CD4-positive, alpha-beta T cell treated with Interferon gamma for 1 hour (primary cell): Measurements from ENCODE around the gene CARD18.
"Not testable (repeated sequence)": the region's sequence is repeated elsewhere in the genome, so short reads cannot be mapped to it uniquely, and the experiment has no call there.

Experiments
- DNase-seq: peaks from one replicate; pipeline ENCODE4 v3.0.0-alpha.2; 2020

Gene CARD18

DNA sequence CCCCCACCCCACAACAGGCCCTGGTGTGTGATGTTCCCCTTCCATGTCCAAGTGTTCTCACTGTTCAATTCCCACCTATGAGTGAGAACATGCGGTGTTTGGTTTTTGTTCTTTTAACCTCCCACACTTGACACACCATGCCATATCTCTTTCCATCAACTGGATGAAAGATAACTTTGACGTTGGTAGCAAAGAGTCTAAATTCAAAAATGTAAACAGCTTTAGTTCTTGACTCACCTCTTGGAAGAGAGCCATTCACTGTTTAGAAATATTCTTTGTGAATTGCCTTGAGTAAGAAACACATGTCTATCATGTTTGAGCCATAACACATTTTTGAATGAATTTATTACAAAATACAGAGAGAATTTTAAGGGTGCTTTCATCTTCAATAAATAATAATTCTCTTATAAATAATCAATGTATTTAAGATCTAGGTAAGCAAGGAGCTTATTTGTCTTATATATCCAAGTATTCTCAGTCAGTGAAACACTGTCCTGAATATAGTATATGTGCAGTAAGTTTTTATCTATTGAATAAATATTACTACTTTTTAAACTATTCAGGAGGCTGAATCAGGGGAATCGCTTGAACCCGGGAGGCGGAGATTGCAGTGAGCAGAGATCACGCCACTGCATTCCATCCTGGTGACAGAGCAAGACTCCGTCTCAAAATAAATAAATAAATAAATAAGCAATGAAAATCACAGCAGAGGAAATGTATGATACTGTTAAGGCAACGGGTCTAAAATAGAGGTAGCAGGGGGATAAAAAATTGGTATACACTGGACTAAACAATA is 6.7 kb downstream of the CARD18 start:
- no peak for DNase-seq

DNA sequence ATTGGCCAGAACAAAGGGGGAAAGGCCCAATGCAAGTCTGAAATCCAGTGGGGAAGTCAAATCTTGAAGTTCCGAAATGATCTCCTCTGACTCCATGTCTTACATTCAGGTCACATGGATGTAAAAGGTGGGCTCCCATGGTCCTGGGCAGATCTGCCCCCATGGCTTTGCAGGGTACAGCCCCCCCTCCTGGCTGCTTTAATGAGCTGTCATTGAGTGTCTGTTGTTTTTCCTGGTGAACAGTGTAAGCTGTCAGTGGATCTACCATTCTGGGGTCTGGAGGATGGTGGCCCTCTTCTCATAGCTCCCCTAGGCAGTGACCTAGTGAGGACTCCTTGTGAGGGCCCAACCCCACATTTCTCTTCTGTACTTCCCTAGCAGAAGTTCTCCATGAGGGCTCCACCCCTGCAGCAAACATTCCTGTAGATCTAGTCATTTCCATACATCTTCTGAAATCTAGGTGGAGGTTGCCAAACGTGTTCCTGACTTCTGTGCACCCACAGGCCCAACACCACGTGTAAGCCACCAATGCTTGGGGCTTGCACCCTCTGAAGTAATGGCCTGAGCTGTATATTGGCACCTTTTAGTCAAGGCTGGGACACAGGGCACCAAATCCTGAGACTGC is 9.3 kb downstream of the CARD18 start:
- DNase-seq, result no peak

DNA sequence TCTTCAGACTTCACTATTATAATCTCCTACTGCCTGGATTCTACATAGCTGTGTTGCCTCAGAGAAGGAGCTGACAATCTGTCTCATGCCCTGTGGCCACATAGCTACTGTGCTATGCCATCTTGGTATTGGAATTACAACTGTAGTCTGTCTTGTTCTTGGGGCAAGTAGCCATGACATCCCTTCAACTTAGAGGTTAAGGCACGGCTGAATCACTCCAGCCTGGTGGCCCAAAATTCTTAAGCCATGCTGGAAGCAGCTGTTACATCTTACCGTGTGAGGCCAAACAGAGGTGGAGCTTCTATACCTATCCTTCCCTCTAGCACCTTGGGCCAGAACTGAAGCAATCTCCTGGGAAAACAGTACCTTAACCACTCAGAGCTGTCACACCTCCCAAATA is 14.8 kb downstream of the CARD18 start:
- DNase-seq, result no peak

DNA sequence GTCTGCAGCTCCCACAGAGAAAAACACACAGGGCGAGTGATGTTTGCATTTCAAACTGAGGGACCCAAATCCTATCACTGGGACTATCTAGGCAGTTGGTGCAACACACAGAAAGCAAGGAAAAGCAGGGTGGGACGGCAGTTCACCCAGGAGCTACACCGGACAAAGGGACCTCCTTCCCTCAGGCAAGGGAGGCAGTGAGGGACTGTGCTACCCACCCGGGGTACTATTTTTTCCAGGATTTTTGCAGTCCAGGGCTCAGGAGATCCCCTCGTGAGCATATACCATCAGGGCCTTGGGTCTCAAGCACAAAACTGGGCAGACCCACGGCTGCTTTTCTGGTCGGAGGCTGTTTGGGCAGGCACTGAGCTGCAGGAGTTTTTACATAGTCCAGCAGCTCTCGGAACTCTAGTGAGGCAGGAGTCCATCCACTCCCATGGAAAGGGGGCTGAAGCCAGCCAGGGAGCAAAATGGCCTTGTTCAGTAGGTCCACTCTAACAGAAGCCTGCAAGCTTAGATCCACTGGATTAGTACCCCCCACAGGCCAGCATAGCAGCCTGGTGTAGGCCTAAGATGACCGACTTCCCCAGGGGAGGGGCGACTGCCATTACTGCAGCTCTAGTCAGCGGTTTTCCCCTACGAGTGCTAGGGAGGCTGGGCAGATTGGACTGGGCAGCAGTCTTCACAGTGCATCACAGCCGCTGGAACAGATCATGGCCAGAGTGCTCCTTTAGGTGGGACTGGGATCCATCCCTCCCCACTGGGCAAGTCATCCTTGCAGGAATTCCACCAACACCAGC is 28.2 kb downstream of the CARD18 start:
- DNase-seq, result no peak

DNA sequence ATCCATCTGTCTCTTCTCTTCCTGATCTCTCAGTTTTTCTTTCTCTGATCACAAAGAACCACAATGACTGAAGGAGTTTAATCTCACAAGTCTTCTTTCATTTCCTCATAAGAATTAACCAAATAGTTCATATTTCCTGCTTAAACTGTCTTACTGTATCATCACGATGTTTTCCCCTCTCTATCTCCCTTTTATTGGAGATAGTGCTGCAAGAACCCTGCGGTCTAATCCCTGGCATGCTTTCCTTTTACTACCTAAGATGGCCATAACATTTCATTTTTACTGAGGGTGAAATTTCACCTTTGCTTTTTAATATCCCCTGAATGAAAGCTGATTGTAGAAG is 28.9 kb downstream of the CARD18 start:
- no peak for DNase-seq

DNA sequence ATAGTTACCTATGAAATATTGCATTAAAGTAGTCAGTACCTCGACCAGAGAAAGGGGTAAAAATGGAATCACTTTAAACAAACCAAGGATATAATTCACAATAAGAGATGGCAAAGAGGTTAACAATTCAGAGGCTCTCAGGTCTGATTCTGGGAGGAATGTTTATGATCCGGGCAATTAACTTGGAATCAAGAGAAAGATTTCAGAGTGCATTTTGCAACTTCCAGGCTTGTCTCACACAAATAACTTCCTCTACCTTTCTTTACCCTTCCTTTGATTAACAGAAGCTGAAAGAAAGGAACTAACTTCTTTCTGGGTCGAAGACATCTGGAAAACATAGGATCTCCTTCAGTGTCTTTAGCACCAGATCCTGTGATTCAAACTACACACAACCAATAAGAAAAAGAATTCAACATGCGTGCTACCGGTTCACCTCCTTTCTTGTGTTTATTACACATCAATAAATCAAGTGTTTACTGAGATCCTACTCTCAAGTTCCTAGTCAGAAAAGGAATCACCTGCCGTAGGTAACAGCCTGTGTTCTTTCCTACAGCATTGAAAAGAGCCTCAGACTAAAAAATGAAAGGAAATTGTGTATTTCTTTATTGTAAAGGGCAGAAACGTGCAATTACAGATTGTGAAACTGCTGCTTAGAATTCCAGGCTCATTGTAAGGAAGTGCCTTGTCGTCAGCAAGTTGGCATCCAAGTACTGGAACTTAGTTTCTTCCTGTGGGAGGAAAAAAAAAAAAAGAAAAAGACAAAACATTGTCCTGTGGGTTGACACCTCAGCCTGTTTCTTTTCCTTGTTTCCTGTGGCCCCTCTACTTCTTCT is 29.5 kb downstream of the CARD18 start:
- no peak for DNase-seq

DNA sequence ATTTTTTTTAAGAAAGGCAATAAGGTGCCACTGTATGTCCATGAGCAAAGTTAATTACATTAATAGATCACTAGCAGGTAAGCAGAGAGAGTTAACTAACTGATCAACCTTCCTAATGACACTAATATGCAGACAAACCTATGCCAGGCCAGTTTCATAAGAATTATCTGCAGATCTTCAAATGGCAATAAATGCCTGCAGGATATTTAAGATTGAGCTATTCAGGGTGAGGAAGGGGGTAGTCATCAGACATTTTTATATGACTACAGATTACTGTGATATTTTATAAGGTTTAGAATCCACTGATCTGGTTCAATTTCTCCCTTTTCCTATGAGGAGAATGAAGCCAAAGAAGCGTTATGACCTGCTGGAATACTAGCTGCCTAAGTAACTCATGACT is 30.2 kb downstream of the CARD18 start:
- no peak for DNase-seq

DNA sequence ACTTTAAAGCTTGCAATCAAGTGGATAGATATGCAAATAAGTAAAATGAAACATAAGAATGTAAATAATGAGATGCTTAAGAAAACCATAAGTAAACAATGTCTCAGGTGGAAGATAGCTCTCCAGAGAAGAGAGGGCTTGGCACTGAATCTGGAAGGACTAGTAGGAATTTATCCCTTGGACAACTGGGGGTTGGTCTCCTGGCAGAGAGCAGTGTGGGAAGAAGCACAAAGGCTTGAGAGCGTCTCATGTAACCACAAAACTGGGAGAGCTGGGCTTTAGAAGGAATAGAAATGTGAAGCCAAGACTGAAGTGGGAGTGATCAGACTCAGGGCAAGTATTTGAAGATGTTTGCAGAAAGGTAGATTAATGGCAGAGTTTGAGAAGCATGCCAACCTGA is 31.3 kb downstream of the CARD18 start:
- no peak for DNase-seq

DNA sequence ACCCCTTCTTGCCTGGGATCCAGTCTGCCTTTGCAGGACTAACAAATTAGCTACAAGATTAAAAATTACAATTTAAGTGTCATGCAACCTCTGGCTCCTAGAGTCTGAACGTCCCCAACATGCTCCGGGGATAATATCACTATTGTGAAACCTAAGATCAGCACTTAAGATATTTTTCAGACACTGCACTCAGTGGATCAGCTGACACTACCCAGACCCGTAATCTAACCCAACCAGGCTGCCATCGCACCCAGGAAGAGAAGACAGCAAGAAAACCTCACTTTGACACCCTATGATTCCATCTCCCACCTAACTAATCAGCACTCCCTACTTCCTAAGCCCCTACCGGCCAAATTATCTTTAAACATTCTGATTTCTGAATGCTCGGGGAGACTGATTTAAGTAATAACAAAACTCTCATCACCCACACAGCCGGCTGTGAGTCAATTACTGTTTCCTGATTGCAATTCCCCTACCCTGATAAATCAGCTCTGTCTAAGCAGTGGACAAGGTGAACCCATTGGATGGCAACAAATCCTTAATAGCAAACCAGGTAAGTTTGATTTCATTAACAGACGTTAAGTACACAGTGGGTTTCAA is 32.2 kb downstream of the CARD18 start:
- not testable (repeated sequence) for DNase-seq

DNA sequence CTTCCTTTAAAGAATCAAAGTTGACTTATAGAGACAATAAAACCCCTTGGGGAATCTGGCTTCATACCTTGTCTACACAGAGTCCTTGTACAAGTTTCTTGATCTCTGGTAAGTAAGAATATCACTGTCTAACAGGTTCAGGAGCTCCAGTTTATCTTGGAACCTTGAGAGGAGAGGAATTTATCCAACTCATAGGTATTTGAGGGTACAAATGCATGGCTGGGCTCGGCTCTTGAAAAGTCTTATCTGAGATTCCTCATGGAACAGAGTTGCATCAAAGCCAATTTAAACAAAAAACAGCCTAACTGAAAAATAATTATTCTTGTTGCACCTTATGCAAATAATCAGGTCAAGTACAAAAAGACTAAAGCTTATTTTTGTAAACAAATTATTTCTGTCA is 33.4 kb downstream of the CARD18 start:
- no peak for DNase-seq

DNA sequence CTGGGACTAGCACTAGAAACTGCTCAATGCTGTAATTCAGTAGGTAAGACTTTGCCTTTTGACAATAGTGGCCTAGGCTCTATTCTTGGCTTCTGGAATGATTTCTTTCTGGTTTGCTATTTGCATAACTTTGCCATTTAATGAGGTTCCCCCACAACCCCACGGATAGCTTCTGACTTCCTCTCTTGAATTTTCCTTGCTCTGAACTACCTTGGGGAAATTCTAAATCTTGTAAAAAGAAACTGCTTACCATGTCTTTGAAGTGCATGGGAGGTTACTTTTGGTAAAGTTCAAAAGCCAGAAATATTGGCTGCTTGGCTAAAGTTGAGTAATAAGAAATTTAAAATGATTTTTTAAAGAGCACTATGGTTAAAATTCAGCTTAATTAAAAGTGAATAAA is 35.3 kb downstream of the CARD18 start:
- DNase-seq, result no peak

DNA sequence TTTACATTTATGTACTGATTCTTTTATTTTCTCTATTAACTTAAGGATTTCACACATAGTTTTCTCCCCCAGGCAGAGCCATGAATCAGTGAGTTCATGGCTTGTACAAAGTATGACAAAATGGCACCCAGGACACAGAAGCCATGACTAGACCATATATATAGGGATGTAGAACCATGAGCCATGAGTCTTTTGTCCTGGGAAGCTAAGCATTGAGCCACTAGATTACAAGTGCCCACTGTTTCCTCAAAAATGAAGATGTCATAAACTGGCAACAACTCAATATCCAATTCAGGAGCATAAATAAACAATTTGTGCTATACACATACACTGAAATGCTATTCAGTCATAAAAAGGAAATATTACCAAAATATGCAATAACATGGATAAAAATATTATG is 36.2 kb downstream of the CARD18 start:
- DNase-seq, result no peak

DNA sequence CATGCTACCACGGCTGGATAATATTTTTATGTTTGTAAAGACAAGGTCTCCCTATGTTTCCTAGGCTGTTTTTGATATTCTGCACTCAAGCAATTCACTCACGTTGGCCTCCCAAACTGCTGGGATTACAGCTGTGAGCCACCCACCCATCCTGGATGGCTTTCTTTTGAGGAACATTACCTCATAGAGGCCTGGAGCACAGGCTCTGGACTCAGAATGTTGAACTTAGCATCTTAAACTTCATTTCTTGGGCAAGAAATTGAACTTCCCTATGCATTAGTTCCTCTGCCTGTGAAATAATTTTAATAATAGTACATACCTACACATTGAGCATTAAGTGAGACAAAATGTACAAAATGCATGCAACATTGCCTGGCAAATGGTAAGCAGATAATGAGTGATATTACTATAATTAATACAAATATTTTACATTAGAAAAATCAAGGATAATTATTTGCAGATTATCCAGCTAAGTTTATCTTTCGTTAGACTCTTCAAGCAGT is 37.4 kb downstream of the CARD18 start:
- not testable (repeated sequence) for DNase-seq

DNA sequence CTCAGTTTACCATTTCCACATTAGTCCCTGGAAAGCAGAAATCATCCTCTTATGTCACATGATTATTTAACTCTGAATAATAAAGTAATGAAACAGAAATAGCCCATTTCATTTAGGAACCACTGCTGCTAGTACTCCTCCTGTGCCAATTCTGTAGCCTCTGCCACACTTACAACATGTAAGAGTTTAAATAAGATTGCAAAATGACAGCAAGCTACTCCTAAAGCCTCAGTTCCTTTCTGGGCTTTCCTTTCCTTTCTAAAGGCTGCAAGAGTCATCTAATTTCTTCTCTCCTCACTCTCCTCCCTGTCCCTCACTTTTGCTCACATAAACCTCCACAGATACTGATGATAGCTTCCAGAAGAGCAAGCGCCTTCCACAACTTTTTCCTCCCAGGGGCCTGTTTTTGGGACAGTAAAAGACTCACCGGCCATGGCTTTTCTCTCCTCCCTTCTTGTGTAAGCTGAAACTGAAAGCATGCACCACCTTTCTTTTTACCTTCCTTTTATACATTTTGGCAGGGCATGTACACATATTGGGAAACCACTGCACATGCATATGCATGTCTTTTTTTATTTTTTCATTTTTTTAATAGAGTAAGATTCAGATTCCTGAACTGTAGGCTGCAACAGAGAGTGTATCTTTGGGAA is 38.5 kb downstream of the CARD18 start:
- DNase-seq, result no peak

DNA sequence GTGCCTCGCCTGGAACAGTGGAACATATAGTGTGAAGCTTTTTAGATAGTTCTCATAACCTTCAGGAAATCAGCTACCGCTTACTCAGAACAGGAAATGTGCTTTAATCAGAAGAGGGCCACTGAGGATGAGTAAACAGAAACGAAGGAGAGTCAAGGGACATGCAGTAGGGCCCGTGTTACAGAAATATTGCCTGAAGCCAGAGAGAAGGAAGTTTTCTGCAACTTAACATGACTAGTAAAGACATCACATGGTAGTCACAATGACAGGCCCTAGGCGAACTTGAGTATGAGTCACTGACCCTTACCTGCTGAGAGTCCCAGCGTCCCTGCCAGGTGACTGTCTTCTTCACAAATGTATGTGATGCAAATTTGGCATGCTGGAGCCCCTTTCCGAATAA is 39.4 kb downstream of the CARD18 start:
- DNase-seq, result no peak

DNA sequence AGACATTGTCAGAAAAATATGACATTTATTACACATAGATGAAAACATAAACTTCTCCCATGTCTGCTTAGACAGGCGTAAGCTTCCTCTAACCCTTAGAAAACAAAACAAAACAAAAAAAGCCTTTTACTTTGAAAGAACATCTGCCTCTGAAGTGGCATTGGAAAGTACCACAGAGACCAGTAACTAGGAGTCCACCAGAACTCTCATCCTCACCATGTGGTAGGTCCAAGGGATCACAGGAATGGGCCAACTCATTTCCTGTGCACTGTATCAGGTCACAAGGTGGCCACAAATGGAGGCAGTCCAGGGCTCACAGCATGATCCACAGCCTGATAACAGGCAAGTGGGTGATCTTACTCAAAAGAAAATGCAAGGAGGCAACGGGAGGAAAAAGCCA is 40.0 kb downstream of the CARD18 start:
- DNase-seq, result not testable (repeated sequence)

DNA sequence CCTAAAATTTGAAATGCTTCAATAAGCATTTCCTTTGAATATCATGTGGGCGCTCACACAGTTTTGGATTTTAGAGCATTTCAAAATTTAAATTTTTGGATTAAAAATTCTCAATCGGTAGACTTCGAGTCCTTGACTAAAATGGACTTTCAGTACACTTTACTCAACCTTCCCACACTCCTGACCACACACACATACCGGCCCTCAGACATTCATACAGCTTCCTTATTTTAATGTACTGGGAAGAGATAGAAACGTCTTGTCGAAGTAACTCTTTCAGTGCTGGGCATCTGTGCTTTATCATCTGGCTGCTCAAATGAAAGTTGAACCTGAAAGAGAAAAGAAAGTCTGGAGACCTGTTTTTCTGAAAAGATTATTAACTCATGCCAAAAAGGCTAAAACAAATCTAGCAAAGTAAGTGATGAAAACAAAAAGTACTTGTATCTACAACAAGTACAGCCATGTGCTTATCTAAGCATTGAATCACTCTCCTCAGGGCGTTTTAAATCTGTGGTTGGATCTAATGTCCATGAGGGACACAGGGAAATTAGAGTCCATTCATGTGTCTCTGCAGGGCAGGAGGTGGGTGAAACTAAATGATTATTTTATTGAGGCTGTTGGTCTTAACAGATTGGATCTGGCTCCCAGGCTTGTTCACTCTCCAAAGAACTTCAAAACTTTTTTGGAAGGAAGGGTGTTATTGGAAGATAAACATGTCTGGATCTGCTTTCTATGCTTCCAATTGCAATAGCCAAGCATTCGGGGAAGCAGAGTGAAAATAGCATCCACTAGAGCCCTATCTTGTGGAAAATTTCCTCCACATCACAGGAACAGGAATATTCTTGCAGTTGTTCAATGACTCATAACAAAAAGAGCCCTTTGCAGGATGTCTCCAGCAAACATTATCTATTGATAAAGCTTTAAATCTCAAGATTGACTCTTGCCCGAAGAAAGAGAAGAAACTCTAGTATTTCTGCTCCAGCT is 47.0 kb downstream of the CARD18 start:
- no peak for DNase-seq
